ENCODE results near the gene TPSB2. TPM values are rescaled to one million over a fixed set of nuclear protein-coding genes. Genes with fewer than 3 reads are reported as not detected.
A peak's percentile ranks its signal among the peaks of the same experiment; 100 is the strongest.

The TPSB2 gene
- total and polyA plus RNA-seq, 9 of the 15 experiments (the other 6 are each of a cell fraction or from before 2014, with no cell fraction given): 0.18 TPM; not detected in 8

DNA sequence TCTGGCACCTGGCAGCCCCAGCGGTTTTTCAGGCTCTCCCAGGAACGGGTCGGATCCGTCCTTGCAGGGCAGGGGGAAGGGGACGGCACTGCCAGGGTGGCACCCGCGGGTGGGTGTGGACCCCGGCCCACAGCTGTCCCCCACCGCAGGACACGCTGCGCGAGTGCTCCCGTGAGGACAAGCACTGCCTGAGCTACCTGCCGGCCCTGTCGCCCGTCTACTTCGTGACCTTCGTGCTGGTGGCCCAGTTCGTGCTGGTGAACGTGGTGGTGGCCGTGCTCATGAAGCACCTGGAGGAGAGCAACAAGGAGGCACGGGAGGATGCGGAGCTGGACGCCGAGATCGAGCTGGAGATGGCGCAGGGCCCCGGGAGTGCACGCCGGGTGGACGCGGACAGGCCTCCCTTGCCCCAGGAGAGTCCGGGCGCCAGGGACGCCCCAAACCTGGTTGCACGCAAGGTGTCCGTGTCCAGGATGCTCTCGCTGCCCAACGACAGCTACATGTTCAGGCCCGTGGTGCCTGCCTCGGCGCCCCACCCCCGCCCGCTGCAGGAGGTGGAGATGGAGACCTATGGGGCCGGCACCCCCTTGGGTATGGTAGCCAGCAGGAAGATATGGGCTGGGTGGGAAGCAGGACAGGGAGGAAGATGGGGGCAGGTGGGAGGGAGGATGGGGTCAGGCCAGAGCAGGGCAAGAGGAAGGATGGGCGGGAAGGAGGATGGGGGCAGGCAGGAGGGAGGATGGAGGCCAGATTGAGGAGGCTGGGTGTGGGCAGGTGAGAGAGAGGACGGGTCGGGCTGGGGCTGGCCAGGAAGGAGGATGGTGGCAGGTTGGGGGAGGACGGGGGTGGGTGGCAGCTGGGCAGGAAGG lies 11.7 kb downstream of the TPSB2 start:
- H3K27me3 ChIP-seq (ENCODE audit: control insufficient read depth in 2 of 2, insufficient read depth in 2 of 2, low read length in 2 of 2): peaks cover 58 to 91% of the 10 kb centered on the region in 2 experiments
- no peak overlapping the region for H3K27ac ChIP-seq (ENCODE audit: extremely low read depth, low read depth, low read length)
- no peak for FAIRE-seq
- no peaks in the 10 kb centered on the region for H3K9me1 ChIP-seq (ENCODE audit: control insufficient read depth, insufficient read depth, low read length)
- CTCF ChIA-PET (ENCODE audit: low intra/inter-chr PET ratio): no interaction called here
- H3K4me2 ChIP-seq (ENCODE audit: insufficient read depth, low read length): no peak overlapping the region
- POLR2A ChIA-PET: interaction anchor here (0.6 to 1.1 kb wide), 2 partner anchors 9 to 65 kb away, joined by 3 read pairs; no protein-coding TSS in a partner anchor
- no TSS peak for BruUV-seq (replicated peaks)
- peaks cover 0 to 68% of the 10 kb centered on the region in 2 experiments; a peak in 2 of 5 replicates for H3K4me1 ChIP-seq (replicated peaks in 1 of 2; ENCODE audit: control insufficient read depth in 2 of 2, insufficient read depth in 2 of 2, low read length in 2 of 2)
- in situ Hi-C loops (cut with MboI): no loop called here
- H4K20me1 ChIP-seq (replicated peaks; ENCODE audit: control insufficient read depth, insufficient read depth, low read length): peaks cover 20% of the 10 kb centered on the region
- no peak overlapping the region for H3K4me3 ChIP-seq
- intact Hi-C loops (cut with micrococcal nuclease): no loop called here
- TF ChIP-seq ZNF408 (CRISPR knock-in tag; IDR thresholded peaks at IDR 0.05; ENCODE audit: low read depth): no peak
- TF ChIP-seq FOXO4 (CRISPR knock-in tag; IDR thresholded peaks at IDR 0.05): no peak
- TF ChIP-seq EZH2 (IDR thresholded peaks at IDR 0.05; ENCODE audit: borderline replicate concordance, low read depth, low read length): no peak
- TF ChIP-seq RBM15 (IDR thresholded peaks at IDR 0.05; ENCODE audit: insufficient read depth, low read length): no peak
- no peak for TF ChIP-seq ZNF134 (CRISPR knock-in tag; conservative IDR thresholded peaks at IDR 0.05)
- TF ChIP-seq ZNF263 (CRISPR knock-in tag; IDR thresholded peaks at IDR 0.05; ENCODE audit: borderline replicate concordance): peak; percentile 51; the same call in 1 of the 2 replicates
- no peak for TF ChIP-seq VEZF1 (CRISPR knock-in tag; IDR thresholded peaks at IDR 0.05)
- no peaks in the 10 kb centered on the region for H3K36me3 ChIP-seq (ENCODE audit: control insufficient read depth, insufficient read depth, low read length)
- H2AFZ ChIP-seq (ENCODE audit: low read depth, low read length): no peak overlapping the region
- DNase-seq (ENCODE audit: extremely low read depth in 1 of 4, low spot score in 3 of 4): no peak
- no peak for ATAC-seq
- H3K79me2 ChIP-seq (ENCODE audit: control insufficient read depth, insufficient read depth, low read length): no peaks in the 10 kb centered on the region
- no peaks in the 10 kb centered on the region for H3K9me3 ChIP-seq (replicated peaks; ENCODE audit: control insufficient read depth, insufficient read depth, low read depth, low read length)
- H3K9ac ChIP-seq (ENCODE audit: insufficient read depth in 1 of 2, low read depth in 2 of 2, low read length in 2 of 2): no peak overlapping the region
- WGBS (ENCODE audit: insufficient coverage, low coverage, missing lambda C conversion rate): 3% methylated on average over 42 of the region's 49 CpGs

Measured in K562 (cell line).